ENCODE data around the gene AKR1E2. TPM values are rescaled to one million over a fixed set of nuclear protein-coding genes. Genes with fewer than 3 reads are reported as not detected.

AKR1E2 gene
- total RNA-seq, 1 experiment from 2014 or later, result 0.36 TPM

DNA sequence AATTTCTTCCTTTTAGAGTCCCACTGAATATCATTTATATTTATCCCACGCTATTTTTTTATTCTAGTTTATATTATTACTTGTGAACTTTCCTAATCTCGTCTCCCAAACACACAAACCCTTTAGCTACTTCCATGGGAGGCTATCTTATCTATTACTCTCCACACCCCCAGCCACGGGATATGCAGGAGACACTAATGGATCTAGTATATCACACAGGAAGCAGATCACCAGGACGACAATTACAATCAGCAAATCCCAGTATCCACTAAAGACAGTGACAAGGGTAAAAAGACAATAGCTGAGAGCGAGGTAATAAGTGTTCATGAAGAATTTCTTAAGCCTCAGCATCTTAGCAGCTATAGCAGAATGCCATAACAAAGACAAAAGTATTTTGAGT lies 3.8 kb upstream of the AKR1E2 start:
- TF ChIP-seq CTCF (conservative IDR thresholded peaks at IDR 0.05; ENCODE audit: low read depth, low read length) (no peak), EZH2 (IDR thresholded peaks at IDR 0.05; ENCODE audit: low read length, unreplicated experiment) (no peak), EZH2phosphoT487 (IDR thresholded peaks at IDR 0.05; ENCODE audit: borderline replicate concordance, low read length) (no peak)
- no peaks in the 10 kb centered on the region for H3K27me3 ChIP-seq (ENCODE audit: low read length)
- H3K36me3 ChIP-seq (ENCODE audit: low read depth, low read length), result no peaks in the 10 kb centered on the region
- no peaks in the 10 kb centered on the region for H3K9me3 ChIP-seq (ENCODE audit: low read length)
- ChIA-PET CTCF (no interaction called here), POLR2A (ENCODE audit: unreplicated experiment) (no interaction called here)
- DNase-seq, result no peak
- H2AFZ ChIP-seq (ENCODE audit: low read length), result no peak overlapping the region
- no peaks in the 10 kb centered on the region for H3K9me2 ChIP-seq (replicated peaks; ENCODE audit: low read length)
- no peak for ATAC-seq
- H4K20me1 ChIP-seq (ENCODE audit: low read length), result no peaks in the 10 kb centered on the region
- H3K4me2 ChIP-seq (ENCODE audit: low read length), result no peak overlapping the region
- H3K9ac ChIP-seq (ENCODE audit: low read length), result no peak overlapping the region
- BruUV-seq (replicated peaks), result no TSS peak
- no peak overlapping the region for H3K27ac ChIP-seq (ENCODE audit: low read length)
- intact Hi-C loops (cut with micrococcal nuclease), result no loop called here
- no peaks in the 10 kb centered on the region for H3F3A ChIP-seq (ENCODE audit: low read length, unreplicated experiment)
- no peaks in the 10 kb centered on the region for H3K79me2 ChIP-seq (ENCODE audit: low read length)
- no peaks in the 10 kb centered on the region for H3K4me1 ChIP-seq (ENCODE audit: insufficient read depth, low read length)
- H3K4me3 ChIP-seq (ENCODE audit: low read length), result no peak overlapping the region

DNA sequence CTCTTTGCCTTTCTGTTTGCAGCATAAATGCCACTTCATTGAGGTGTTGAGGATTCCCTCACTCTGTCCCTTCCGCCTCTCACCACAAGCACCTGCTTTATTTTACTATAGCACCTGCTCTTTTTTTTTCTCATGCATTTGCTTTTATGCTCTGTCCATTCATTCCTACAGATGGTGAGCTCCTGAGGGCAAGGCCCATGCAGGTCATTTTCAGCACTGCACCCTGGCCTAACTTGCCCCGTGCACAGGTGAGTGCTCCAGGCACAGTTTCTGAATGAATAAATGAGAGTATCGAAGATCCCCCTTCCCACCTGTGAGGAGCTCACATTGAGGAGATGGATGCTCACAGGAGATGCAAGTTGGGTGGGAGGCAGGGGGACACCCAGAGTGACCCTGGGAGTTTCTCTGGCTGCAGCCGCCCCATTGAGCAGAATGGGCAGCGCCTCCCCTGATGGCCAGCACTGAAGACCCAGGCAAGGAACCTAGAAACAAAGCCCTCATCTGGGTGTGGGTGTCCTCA lies 1.2 kb upstream of the AKR1E2 start:
- no peaks in the 10 kb centered on the region for H3K79me2 ChIP-seq (ENCODE audit: low read length)
- no peak overlapping the region for H2AFZ ChIP-seq (ENCODE audit: low read length)
- H3K9me2 ChIP-seq (replicated peaks; ENCODE audit: low read length), result no peaks in the 10 kb centered on the region
- no peak for TF ChIP-seq CTCF (conservative IDR thresholded peaks at IDR 0.05; ENCODE audit: low read depth, low read length)
- TF ChIP-seq EZH2 (IDR thresholded peaks at IDR 0.05; ENCODE audit: low read length, unreplicated experiment), result no peak
- TF ChIP-seq EZH2phosphoT487 (IDR thresholded peaks at IDR 0.05; ENCODE audit: borderline replicate concordance, low read length), result no peak
- intact Hi-C loops (cut with micrococcal nuclease), result no loop called here
- H3K4me1 ChIP-seq (ENCODE audit: insufficient read depth, low read length), result no peaks in the 10 kb centered on the region
- H3K4me3 ChIP-seq (ENCODE audit: low read length), result no peak overlapping the region
- no peaks in the 10 kb centered on the region for H3K27me3 ChIP-seq (ENCODE audit: low read length)
- BruUV-seq (replicated peaks), result no TSS peak
- no peak for ATAC-seq
- POLR2A ChIA-PET (ENCODE audit: unreplicated experiment), result no interaction called here
- H3F3A ChIP-seq (ENCODE audit: low read length, unreplicated experiment), result no peaks in the 10 kb centered on the region
- no peak for DNase-seq
- CTCF ChIA-PET, result no interaction called here
- no peaks in the 10 kb centered on the region for H4K20me1 ChIP-seq (ENCODE audit: low read length)
- no peak overlapping the region for H3K9ac ChIP-seq (ENCODE audit: low read length)
- H3K27ac ChIP-seq (ENCODE audit: low read length), result no peak overlapping the region
- no peaks in the 10 kb centered on the region for H3K36me3 ChIP-seq (ENCODE audit: low read depth, low read length)
- no peaks in the 10 kb centered on the region for H3K9me3 ChIP-seq (ENCODE audit: low read length)
- no peak overlapping the region for H3K4me2 ChIP-seq (ENCODE audit: low read length)

DNA sequence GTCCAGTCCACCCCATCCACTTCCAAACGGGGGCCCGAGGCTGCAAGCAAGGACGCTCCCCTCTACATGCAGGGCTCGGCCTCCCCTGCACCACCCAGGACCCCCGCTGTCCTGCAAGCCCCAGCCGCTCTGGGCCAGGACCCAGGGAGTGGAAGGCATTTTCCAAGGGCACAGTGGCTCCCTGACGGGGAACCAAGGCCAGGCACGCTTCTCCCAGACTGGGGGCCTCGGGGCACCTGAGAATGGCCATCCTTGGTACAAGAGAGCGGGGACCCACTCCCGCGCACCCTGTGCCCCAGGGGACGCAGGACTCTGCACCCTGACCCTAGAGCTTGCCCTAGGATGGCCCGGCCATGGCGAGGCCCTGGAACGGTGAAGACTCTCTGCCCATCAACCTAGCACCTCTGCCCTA lies 545 bp upstream of the AKR1E2 start:
- no peaks in the 10 kb centered on the region for H3K9me2 ChIP-seq (replicated peaks; ENCODE audit: low read length)
- no peaks in the 10 kb centered on the region for H3K9me3 ChIP-seq (ENCODE audit: low read length)
- no peaks in the 10 kb centered on the region for H3F3A ChIP-seq (ENCODE audit: low read length, unreplicated experiment)
- no peaks in the 10 kb centered on the region for H3K4me1 ChIP-seq (ENCODE audit: insufficient read depth, low read length)
- H3K36me3 ChIP-seq (ENCODE audit: low read depth, low read length), result no peaks in the 10 kb centered on the region
- no peak overlapping the region for H2AFZ ChIP-seq (ENCODE audit: low read length)
- H3K4me3 ChIP-seq (ENCODE audit: low read length), result no peak overlapping the region
- ATAC-seq (no peak), DNase-seq (no peak)
- CTCF ChIA-PET, result no interaction called here
- no peaks in the 10 kb centered on the region for H3K27me3 ChIP-seq (ENCODE audit: low read length)
- no TSS peak for BruUV-seq (replicated peaks)
- no peak overlapping the region for H3K9ac ChIP-seq (ENCODE audit: low read length)
- H4K20me1 ChIP-seq (ENCODE audit: low read length), result no peaks in the 10 kb centered on the region
- no peak overlapping the region for H3K27ac ChIP-seq (ENCODE audit: low read length)
- no peak for TF ChIP-seq CTCF (conservative IDR thresholded peaks at IDR 0.05; ENCODE audit: low read depth, low read length)
- TF ChIP-seq EZH2phosphoT487 (IDR thresholded peaks at IDR 0.05; ENCODE audit: borderline replicate concordance, low read length), result no peak
- no peak for TF ChIP-seq EZH2 (IDR thresholded peaks at IDR 0.05; ENCODE audit: low read length, unreplicated experiment)
- POLR2A ChIA-PET (ENCODE audit: unreplicated experiment), result no interaction called here
- no peak overlapping the region for H3K4me2 ChIP-seq (ENCODE audit: low read length)
- no peaks in the 10 kb centered on the region for H3K79me2 ChIP-seq (ENCODE audit: low read length)
- intact Hi-C loops (cut with micrococcal nuclease), result no loop called here

Data from PC-3 (cell line).